MM.1S (cell line): ENCODE results near the gene LXN.

Experiments used
- CTCF ChIP-seq: fragments of 300-600 bp; sonication (generic); IDR thresholded peaks from 2 replicates; pipeline ENCODE4 v1.5.1; 2016; ENCODE audit warnings: antibody characterized with exemption, low read length, mixed read lengths
- EZH2 ChIP-seq: fragments of 300-600 bp; sonication (generic); optimal IDR thresholded peaks from 2 replicates; pipeline ENCODE3; 2017; ENCODE audit warnings: low read depth, mild to moderate bottlenecking, antibody characterized with exemption, low read length, mixed read lengths
- EZH2phosphoT487 ChIP-seq: fragments of 300-600 bp; sonication (generic); IDR thresholded peaks from 2 replicates; pipeline ENCODE4 v1.6.1; 2018; ENCODE audit warnings: antibody characterized with exemption, low read length

GRCh38 chr3:158652463-158652862 lies 20.0 kb downstream of the LXN start:
- TF ChIP-seq CTCF (no peak), EZH2 (no peak), EZH2phosphoT487 (no peak)
